ENCODE results near the gene UGT1A5.

Gene UGT1A5

GRCh38 chr2:233754872-233755611, 42.3 kb downstream of the UGT1A5 start:
- Histone ChIP-seq H3K27ac (no peak overlapping the region), H4K20me1 (ENCODE audit: insufficient read depth) (no peaks in the 10 kb centered on the region), H3K4me1 (ENCODE audit: low read depth, poor library complexity, severe bottlenecking) (no peaks in the 10 kb centered on the region), H3K4me3 (IDR thresholded peaks at IDR 0.05; ENCODE audit: insufficient read depth, low read depth, low read length) (no peak overlapping the region), H3K9ac (no peak overlapping the region), H3K4me2 (no peak overlapping the region), H3K27me3 (ENCODE audit: insufficient read depth, low read depth) (no peaks in the 10 kb centered on the region), H2AFZ (ENCODE audit: low read depth) (no peak overlapping the region), H3K79me2 (ENCODE audit: insufficient read depth, low read depth) (no peaks in the 10 kb centered on the region), H3K36me3 (ENCODE audit: insufficient read depth) (no peaks in the 10 kb centered on the region)
- TF ChIP-seq, protein P1, sequence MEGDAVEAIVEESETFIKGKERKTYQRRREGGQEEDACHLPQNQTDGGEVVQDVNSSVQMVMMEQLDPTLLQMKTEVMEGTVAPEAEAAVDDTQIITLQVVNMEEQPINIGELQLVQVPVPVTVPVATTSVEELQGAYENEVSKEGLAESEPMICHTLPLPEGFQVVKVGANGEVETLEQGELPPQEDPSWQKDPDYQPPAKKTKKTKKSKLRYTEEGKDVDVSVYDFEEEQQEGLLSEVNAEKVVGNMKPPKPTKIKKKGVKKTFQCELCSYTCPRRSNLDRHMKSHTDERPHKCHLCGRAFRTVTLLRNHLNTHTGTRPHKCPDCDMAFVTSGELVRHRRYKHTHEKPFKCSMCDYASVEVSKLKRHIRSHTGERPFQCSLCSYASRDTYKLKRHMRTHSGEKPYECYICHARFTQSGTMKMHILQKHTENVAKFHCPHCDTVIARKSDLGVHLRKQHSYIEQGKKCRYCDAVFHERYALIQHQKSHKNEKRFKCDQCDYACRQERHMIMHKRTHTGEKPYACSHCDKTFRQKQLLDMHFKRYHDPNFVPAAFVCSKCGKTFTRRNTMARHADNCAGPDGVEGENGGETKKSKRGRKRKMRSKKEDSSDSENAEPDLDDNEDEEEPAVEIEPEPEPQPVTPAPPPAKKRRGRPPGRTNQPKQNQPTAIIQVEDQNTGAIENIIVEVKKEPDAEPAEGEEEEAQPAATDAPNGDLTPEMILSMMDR (conservative IDR thresholded peaks at IDR 0.05; ENCODE audit: low read depth, low read length): no peak

GRCh38 chr2:233756429-233757081, 43.8 kb downstream of the UGT1A5 start:
- TF ChIP-seq, protein P1 (conservative IDR thresholded peaks at IDR 0.05; ENCODE audit: low read depth, low read length): no peak
- H3K4me2 ChIP-seq: no peak overlapping the region

GRCh38 chr2:233758141-233758540, 45.4 kb downstream of the UGT1A5 start:
- TF ChIP-seq, protein P1 (conservative IDR thresholded peaks at IDR 0.05; ENCODE audit: low read depth, low read length): no peak
- Histone ChIP-seq H3K4me1 (ENCODE audit: low read depth, poor library complexity, severe bottlenecking) (no peaks in the 10 kb centered on the region), H3K4me3 (IDR thresholded peaks at IDR 0.05; ENCODE audit: insufficient read depth, low read depth, low read length) (no peak overlapping the region), H3K9ac (no peak overlapping the region), H3K36me3 (ENCODE audit: insufficient read depth) (no peaks in the 10 kb centered on the region), H3K27ac (no peak overlapping the region), H3K27me3 (ENCODE audit: insufficient read depth, low read depth) (no peaks in the 10 kb centered on the region), H3K79me2 (ENCODE audit: insufficient read depth, low read depth) (no peaks in the 10 kb centered on the region), H4K20me1 (ENCODE audit: insufficient read depth) (no peaks in the 10 kb centered on the region), H2AFZ (ENCODE audit: low read depth) (no peak overlapping the region), H3K4me2 (no peak overlapping the region)

More at GRCh38 chr2:233756429-233757081, 43.8 kb downstream of the UGT1A5 start:
- Histone ChIP-seq H3K79me2 (ENCODE audit: insufficient read depth, low read depth) (no peaks in the 10 kb centered on the region), H3K36me3 (ENCODE audit: insufficient read depth) (no peaks in the 10 kb centered on the region), H3K4me1 (ENCODE audit: low read depth, poor library complexity, severe bottlenecking) (no peaks in the 10 kb centered on the region), H3K9ac (no peak overlapping the region), H3K27ac (no peak overlapping the region), H2AFZ (ENCODE audit: low read depth) (no peak overlapping the region), H4K20me1 (ENCODE audit: insufficient read depth) (no peaks in the 10 kb centered on the region), H3K4me3 (IDR thresholded peaks at IDR 0.05; ENCODE audit: insufficient read depth, low read depth, low read length) (no peak overlapping the region), H3K27me3 (ENCODE audit: insufficient read depth, low read depth) (no peaks in the 10 kb centered on the region)

- H3K27ac ChIP-seq: no peak overlapping the region
- H3K79me2 ChIP-seq (ENCODE audit: insufficient read depth, low read depth): no peaks in the 10 kb centered on the region
- no peaks in the 10 kb centered on the region for H3K27me3 ChIP-seq (ENCODE audit: insufficient read depth, low read depth)
- no peaks in the 10 kb centered on the region for H3K4me1 ChIP-seq (ENCODE audit: low read depth, poor library complexity, severe bottlenecking)
- no peak overlapping the region for H3K9ac ChIP-seq
- TF ChIP-seq, protein P1 (conservative IDR thresholded peaks at IDR 0.05; ENCODE audit: low read depth, low read length): no peak
- H3K4me2 ChIP-seq: no peak overlapping the region
- no peaks in the 10 kb centered on the region for H4K20me1 ChIP-seq (ENCODE audit: insufficient read depth)
- no peak overlapping the region for H3K4me3 ChIP-seq (IDR thresholded peaks at IDR 0.05; ENCODE audit: insufficient read depth, low read depth, low read length)
- no peaks in the 10 kb centered on the region for H3K36me3 ChIP-seq (ENCODE audit: insufficient read depth)
- H2AFZ ChIP-seq (ENCODE audit: low read depth): no peak overlapping the region
These were observed 46.1 kb downstream of the UGT1A5 start for GRCh38 chr2:233758849-233759248.

Data from KMS-11 (cell line).